HEK293 (cell line): Measurements from ENCODE around the gene AGAP1.

Experiments
- CTCF ChIA-PET: fragments of 350-600 bp; formaldehyde crosslinking; extraction: SDS; loops from one replicate; lab custom pipeline; 2021; ENCODE audit warnings: antibody characterized with exemption; lab: Yijun Ruan, JAX
- POLR2A ChIA-PET: fragments of 300-600 bp; formaldehyde crosslinking; extraction: SDS; loops from one replicate; lab custom pipeline; 2020; ENCODE audit warnings: antibody characterized with exemption, inconsistent platforms; lab: Yijun Ruan, JAX
- H3K27ac ChIP-seq: fragments of 200-500 bp; sonication (Bioruptor generic); 2 replicates; pipeline ENCODE4 v1.5.1; 2014; ENCODE audit warnings: low read depth, low read length, control low read depth, inconsistent platforms; ENCODE audit errors: extremely low read depth
- H3K36me3 ChIP-seq, 2 experiments: fragments of 200-500 bp in 1 of 2; sonication (Bioruptor generic) in 1 of 2; 1 replicate in 1 of 2; 2 replicates in 1 of 2; pipeline ENCODE4 v1.5.1; 2014 to 2017; ENCODE audit warnings: inconsistent platforms in 2 of 2, low read length in 2 of 2; ENCODE audit not compliant: control insufficient read depth in 2 of 2, insufficient read depth in 1 of 2
- H3K4me1 ChIP-seq: fragments of 200-500 bp; sonication (Bioruptor generic); 2 replicates; pipeline ENCODE4 v1.5.1; 2014; ENCODE audit warnings: mild to moderate bottlenecking, low read length, inconsistent platforms; ENCODE audit not compliant: control insufficient read depth, insufficient read depth
- H3K4me3 ChIP-seq: 2 replicates; pipeline ENCODE4 v1.5.1; 2011; ENCODE audit warnings: low read depth, mild to moderate bottlenecking, control low read depth, low read length, moderate library complexity
- H3K9me3 ChIP-seq: fragments of 200-500 bp; sonication (Bioruptor generic); 2 replicates; pipeline ENCODE4 v1.5.1; 2014; ENCODE audit warnings: low read depth, low read length, inconsistent platforms; ENCODE audit not compliant: control insufficient read depth, insufficient read depth
- GLI2 ChIP-seq: fragments of 450-650 bp; formaldehyde crosslinking; IDR thresholded peaks from 2 replicates; pipeline ENCODE4; 2017; ENCODE audit warnings: missing biosample characterization, missing genetic modification characterization, low read depth, borderline replicate concordance
- YY2 ChIP-seq: fragments of 450-650 bp; formaldehyde crosslinking; IDR thresholded peaks from 2 replicates; pipeline ENCODE4 v1.5.1; 2016; ENCODE audit warnings: missing biosample characterization, missing genetic modification characterization
- ZIC2 ChIP-seq: fragments of 450-650 bp; formaldehyde crosslinking; IDR thresholded peaks from 2 replicates; pipeline ENCODE4 v1.5.1; 2016; ENCODE audit warnings: missing biosample characterization, missing genetic modification characterization
- ZNF138 ChIP-seq: fragments of 450-650 bp; formaldehyde crosslinking; IDR thresholded peaks from 2 replicates; pipeline ENCODE4 v1.5.1; 2016; ENCODE audit warnings: missing biosample characterization, missing genetic modification characterization, borderline replicate concordance
- ZNF2 ChIP-seq: fragments of 450-650 bp; formaldehyde crosslinking; IDR thresholded peaks from 2 replicates; pipeline ENCODE4 v1.5.1; 2016; ENCODE audit warnings: missing biosample characterization, missing genetic modification characterization
- ZNF366 ChIP-seq: fragments of 450-650 bp; formaldehyde crosslinking; conservative IDR thresholded peaks from 2 replicates; pipeline ENCODE4 v1.5.1; 2016; ENCODE audit warnings: missing biosample characterization, missing genetic modification characterization
- ZNF514 ChIP-seq: fragments of 450-650 bp; formaldehyde crosslinking; IDR thresholded peaks from 2 replicates; pipeline ENCODE4 v1.5.1; 2016; ENCODE audit warnings: missing biosample characterization, missing genetic modification characterization
- ZNF621 ChIP-seq: fragments of 450-650 bp; formaldehyde crosslinking; IDR thresholded peaks from 2 replicates; pipeline ENCODE4 v1.5.1; 2017; ENCODE audit warnings: missing biosample characterization, missing genetic modification characterization
- ZNF626 ChIP-seq: fragments of 450-650 bp; sonication (Bioruptor Pico); formaldehyde crosslinking; IDR thresholded peaks from 2 replicates; pipeline ENCODE4 v1.5.1; 2018; ENCODE audit warnings: missing biosample characterization, missing genetic modification characterization, inconsistent platforms
- ZNF701 ChIP-seq: fragments of 450-650 bp; formaldehyde crosslinking; IDR thresholded peaks from 2 replicates; pipeline ENCODE4 v1.5.1; 2016; ENCODE audit warnings: missing biosample characterization, missing genetic modification characterization
- ZNF768 ChIP-seq: fragments of 450-650 bp; formaldehyde crosslinking; IDR thresholded peaks from 2 replicates; pipeline ENCODE4 v1.5.1; 2018; ENCODE audit warnings: missing biosample characterization, mild to moderate bottlenecking, missing genetic modification characterization
- ZNF792 ChIP-seq: fragments of 450-650 bp; formaldehyde crosslinking; IDR thresholded peaks from 2 replicates; pipeline ENCODE4 v1.5.1; 2016; ENCODE audit warnings: missing biosample characterization, missing genetic modification characterization
- TF ChIP-seq, protein P1 (sequence below): fragments of 450-650 bp; formaldehyde crosslinking; IDR thresholded peaks from 2 replicates; pipeline ENCODE4 v1.5.1; 2017; ENCODE audit warnings: missing biosample characterization, missing genetic modification characterization
- TF ChIP-seq, protein P2 (sequence below): fragments of 450-650 bp; formaldehyde crosslinking; IDR thresholded peaks from 2 replicates; pipeline ENCODE4 v1.5.1; 2016; ENCODE audit warnings: missing biosample characterization, missing genetic modification characterization
- TF ChIP-seq, protein P3 (sequence below): fragments of 450-650 bp; formaldehyde crosslinking; IDR thresholded peaks from 2 replicates; pipeline ENCODE4 v1.5.1; 2016; ENCODE audit warnings: missing biosample characterization, missing genetic modification characterization
- TF ChIP-seq, protein P4 (sequence below): fragments of 450-650 bp; formaldehyde crosslinking; IDR thresholded peaks from 2 replicates; pipeline ENCODE4 v1.5.1; 2016; ENCODE audit warnings: missing biosample characterization, missing genetic modification characterization
- TF ChIP-seq, protein P5 (sequence below): IDR thresholded peaks from 2 replicates; pipeline ENCODE4 v1.6.1; 2011; ENCODE audit warnings: mild to moderate bottlenecking, low read depth, low read length, borderline replicate concordance

The AGAP1 gene

DNA sequence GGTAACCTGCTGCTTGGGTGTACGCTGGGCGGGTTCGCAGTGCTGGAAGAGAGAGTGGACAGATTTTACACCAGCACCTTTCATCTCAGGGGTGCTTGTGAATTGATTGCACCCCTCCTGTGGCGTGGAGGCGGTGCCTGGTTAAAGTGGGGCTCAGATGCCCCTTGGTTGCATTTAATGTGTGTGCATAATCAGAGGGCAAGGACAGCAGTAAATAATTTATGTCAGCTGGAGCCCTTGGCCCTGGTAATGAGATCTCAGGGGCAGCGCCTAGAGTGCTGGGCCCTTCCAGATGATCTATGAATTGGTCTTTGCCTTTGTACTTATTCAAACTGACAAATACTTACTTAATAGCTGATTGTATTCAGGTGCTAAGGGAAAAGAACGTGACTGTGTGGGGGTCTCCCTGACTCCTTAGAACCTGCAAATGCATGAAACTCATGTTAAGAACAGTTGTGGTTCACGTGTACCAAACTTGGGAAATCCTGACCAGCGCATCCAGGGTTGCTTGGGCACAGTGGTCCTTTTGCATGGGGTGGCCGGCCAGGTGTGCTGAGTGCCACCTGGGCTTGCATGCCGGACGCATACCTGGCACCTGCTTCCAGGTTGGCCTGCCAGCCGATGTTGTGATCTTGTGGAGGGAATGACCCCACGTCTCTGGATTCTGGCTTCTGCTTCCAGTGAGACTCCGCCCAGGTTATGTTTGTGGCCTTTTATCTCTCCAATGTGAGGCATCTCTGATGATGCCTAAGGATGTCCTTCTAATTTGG lies 118.5 kb downstream of the AGAP1 start:
- POLR2A ChIA-PET: no interaction called here
- CTCF ChIA-PET: no interaction called here
- no peaks in the 10 kb centered on the region for H3K9me3 ChIP-seq
- no peak overlapping the region for H3K4me3 ChIP-seq
- no peak overlapping the region for H3K27ac ChIP-seq
- TF ChIP-seq, protein P1, sequence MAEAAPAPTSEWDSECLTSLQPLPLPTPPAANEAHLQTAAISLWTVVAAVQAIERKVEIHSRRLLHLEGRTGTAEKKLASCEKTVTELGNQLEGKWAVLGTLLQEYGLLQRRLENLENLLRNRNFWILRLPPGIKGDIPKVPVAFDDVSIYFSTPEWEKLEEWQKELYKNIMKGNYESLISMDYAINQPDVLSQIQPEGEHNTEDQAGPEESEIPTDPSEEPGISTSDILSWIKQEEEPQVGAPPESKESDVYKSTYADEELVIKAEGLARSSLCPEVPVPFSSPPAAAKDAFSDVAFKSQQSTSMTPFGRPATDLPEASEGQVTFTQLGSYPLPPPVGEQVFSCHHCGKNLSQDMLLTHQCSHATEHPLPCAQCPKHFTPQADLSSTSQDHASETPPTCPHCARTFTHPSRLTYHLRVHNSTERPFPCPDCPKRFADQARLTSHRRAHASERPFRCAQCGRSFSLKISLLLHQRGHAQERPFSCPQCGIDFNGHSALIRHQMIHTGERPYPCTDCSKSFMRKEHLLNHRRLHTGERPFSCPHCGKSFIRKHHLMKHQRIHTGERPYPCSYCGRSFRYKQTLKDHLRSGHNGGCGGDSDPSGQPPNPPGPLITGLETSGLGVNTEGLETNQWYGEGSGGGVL (tag by site-specific recombination): no peak
- TF ChIP-seq ZIC2: peak; percentile 39
- 0 out of 2 replicates have a peak, but pooled peaks cover 2% of the 10 kb centered on the region for H3K4me1 ChIP-seq
- H3K36me3 ChIP-seq: no peaks in the 10 kb centered on the region

DNA sequence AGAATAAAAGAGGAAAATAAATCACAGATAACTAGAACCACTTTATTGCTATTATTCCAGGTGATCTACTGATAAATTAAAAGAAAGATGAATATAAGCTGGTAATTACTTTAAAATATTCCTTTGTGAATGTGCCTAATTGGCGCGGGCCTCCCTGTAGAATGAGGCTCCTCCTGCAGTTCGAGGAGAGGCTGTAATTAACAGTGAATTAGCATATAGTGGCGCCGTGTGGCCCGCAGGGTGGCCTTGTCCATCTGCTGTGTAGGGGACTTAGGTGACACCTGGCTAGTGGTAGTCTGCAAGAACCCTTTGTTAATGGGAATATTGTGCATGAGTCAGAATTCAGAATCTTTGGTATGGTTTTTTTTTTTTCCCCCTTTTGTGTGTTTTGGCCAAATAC lies 119.8 kb downstream of the AGAP1 start:
- H3K4me3 ChIP-seq: no peak overlapping the region
- H3K9me3 ChIP-seq: no peaks in the 10 kb centered on the region
- 0 out of 2 replicates have a peak, but pooled peaks cover 2% of the 10 kb centered on the region for H3K4me1 ChIP-seq
- POLR2A ChIA-PET: no interaction called here
- H3K27ac ChIP-seq: no peak overlapping the region
- TF ChIP-seq ZNF514 (tag by site-specific recombination): no peak
- TF ChIP-seq, protein P2, sequence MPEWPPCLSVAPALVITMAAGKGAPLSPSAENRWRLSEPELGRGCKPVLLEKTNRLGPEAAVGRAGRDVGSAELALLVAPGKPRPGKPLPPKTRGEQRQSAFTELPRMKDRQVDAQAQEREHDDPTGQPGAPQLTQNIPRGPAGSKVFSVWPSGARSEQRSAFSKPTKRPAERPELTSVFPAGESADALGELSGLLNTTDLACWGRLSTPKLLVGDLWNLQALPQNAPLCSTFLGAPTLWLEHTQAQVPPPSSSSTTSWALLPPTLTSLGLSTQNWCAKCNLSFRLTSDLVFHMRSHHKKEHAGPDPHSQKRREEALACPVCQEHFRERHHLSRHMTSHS (tag by site-specific recombination): no peak
- TF ChIP-seq, all 188 proteins: peak for 0
- H3K36me3 ChIP-seq: no peaks in the 10 kb centered on the region
- CTCF ChIA-PET: interaction anchor here (0.6 to 1.0 kb wide), 2 partner anchors 20 to 1661 kb away, joined by 4 to 5 read pairs; no protein-coding TSS in a partner anchor

DNA sequence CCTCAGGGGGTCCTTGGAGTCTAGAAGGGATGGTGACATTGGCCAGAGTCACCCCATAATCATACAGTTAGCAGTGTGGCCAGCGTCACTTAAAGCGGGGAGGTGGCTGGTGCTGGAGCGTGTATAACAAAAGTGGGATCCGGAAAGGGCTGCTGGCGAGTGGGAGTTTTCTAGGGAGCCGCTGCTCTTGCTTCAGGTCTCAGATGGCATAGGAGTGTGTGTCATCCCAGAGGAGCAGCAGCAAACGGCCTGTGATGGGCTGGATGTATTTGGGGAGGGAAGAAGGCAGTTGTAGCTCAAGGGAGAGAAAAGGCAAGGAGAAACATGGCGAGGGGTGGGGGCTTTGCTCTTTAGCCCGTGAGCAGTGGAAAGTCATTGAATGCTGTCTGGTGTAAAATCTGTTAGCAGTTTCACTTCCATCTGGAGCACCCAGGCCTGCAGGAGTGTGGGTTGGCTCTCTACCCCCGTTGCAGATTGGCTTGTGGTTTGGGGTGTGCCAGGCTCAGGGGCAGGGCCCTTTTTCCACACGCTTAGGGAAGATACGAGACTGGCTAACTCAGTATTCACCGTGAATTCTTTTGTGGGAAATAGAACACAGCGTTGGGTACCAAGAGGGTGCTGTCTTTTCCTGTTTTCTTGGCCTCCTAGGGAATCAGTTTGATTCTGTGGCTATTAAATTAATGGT lies 120.5 kb downstream of the AGAP1 start:
- no peak for TF ChIP-seq ZNF792 (tag by site-specific recombination)
- TF ChIP-seq ZNF2 (tag by site-specific recombination): no peak
- no peak for TF ChIP-seq ZNF366
- no peak for TF ChIP-seq ZNF626
- TF ChIP-seq, protein P3, sequence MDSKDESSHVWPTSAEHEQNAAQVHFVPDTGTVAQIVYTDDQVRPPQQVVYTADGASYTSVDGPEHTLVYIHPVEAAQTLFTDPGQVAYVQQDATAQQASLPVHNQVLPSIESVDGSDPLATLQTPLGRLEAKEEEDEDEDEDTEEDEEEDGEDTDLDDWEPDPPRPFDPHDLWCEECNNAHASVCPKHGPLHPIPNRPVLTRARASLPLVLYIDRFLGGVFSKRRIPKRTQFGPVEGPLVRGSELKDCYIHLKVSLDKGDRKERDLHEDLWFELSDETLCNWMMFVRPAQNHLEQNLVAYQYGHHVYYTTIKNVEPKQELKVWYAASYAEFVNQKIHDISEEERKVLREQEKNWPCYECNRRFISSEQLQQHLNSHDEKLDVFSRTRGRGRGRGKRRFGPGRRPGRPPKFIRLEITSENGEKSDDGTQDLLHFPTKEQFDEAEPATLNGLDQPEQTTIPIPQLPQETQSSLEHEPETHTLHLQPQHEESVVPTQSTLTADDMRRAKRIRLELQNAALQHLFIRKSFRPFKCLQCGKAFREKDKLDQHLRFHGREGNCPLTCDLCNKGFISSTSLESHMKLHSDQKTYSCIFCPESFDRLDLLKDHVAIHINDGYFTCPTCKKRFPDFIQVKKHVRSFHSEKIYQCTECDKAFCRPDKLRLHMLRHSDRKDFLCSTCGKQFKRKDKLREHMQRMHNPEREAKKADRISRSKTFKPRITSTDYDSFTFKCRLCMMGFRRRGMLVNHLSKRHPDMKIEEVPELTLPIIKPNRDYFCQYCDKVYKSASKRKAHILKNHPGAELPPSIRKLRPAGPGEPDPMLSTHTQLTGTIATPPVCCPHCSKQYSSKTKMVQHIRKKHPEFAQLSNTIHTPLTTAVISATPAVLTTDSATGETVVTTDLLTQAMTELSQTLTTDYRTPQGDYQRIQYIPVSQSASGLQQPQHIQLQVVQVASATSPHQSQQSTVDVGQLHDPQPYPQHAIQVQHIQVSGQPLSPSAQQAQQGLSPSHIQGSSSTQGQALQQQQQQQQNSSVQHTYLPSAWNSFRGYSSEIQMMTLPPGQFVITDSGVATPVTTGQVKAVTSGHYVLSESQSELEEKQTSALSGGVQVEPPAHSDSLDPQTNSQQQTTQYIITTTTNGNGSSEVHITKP (tag by site-specific recombination): no peak
- no peak for TF ChIP-seq YY2 (tag by site-specific recombination)
- TF ChIP-seq GLI2 (tag by site-specific recombination): no peak
- TF ChIP-seq, protein P4, sequence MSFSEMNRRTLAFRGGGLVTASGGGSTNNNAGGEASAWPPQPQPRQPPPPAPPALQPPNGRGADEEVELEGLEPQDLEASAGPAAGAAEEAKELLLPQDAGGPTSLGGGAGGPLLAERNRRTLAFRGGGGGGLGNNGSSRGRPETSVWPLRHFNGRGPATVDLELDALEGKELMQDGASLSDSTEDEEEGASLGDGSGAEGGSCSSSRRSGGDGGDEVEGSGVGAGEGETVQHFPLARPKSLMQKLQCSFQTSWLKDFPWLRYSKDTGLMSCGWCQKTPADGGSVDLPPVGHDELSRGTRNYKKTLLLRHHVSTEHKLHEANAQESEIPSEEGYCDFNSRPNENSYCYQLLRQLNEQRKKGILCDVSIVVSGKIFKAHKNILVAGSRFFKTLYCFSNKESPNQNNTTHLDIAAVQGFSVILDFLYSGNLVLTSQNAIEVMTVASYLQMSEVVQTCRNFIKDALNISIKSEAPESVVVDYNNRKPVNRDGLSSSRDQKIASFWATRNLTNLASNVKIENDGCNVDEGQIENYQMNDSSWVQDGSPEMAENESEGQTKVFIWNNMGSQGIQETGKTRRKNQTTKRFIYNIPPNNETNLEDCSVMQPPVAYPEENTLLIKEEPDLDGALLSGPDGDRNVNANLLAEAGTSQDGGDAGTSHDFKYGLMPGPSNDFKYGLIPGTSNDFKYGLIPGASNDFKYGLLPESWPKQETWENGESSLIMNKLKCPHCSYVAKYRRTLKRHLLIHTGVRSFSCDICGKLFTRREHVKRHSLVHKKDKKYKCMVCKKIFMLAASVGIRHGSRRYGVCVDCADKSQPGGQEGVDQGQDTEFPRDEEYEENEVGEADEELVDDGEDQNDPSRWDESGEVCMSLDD (tag by site-specific recombination): no peak
- no peak for TF ChIP-seq ZNF701 (tag by site-specific recombination)
- no peak for TF ChIP-seq ZNF621 (tag by site-specific recombination)
- TF ChIP-seq, protein P5, sequence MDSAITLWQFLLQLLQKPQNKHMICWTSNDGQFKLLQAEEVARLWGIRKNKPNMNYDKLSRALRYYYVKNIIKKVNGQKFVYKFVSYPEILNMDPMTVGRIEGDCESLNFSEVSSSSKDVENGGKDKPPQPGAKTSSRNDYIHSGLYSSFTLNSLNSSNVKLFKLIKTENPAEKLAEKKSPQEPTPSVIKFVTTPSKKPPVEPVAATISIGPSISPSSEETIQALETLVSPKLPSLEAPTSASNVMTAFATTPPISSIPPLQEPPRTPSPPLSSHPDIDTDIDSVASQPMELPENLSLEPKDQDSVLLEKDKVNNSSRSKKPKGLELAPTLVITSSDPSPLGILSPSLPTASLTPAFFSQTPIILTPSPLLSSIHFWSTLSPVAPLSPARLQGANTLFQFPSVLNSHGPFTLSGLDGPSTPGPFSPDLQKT: no peak
- TF ChIP-seq ZNF768 (tag by site-specific recombination): no peak
- TF ChIP-seq ZNF138 (tag by site-specific recombination): no peak
- Histone ChIP-seq H3K36me3 (no peaks in the 10 kb centered on the region), H3K9me3 (no peaks in the 10 kb centered on the region), H3K27ac (no peak overlapping the region), H3K4me3 (no peak overlapping the region), H3K4me1 (0 out of 2 replicates have a peak, but pooled peaks cover 2% of the 10 kb centered on the region)
- CTCF ChIA-PET: interaction anchor here (1.0 kb wide), 1 partner anchor 21 kb away, joined by 5 read pairs; no protein-coding TSS in a partner anchor
- POLR2A ChIA-PET: no interaction called here
